Measurements from ENCODE around the gene LTBP1. TPM values are rescaled to one million over a fixed set of nuclear protein-coding genes. Genes with fewer than 3 reads are reported as not detected.

The LTBP1 gene
- total and polyA plus RNA-seq, 2 experiments from 2014 or later, result 15.7 to 49.8 TPM

GRCh38 chr2:33371304-33372090 lies 424.7 kb downstream of the LTBP1 start:
- H3K36me3 Mint-ChIP-seq (ENCODE audit: low read depth), result no peaks in the 10 kb centered on the region
- no peak overlapping the region for H3K4me3 ChIP-seq
- H3K27ac Mint-ChIP-seq, result no peak overlapping the region
- no peaks in the 10 kb centered on the region for H3K4me1 ChIP-seq (ENCODE audit: insufficient read depth)
- ATAC-seq (no peak), DNase-seq (ENCODE audit: low spot score) (no peak)
- no peaks in the 10 kb centered on the region for H3F3A ChIP-seq (replicated peaks; ENCODE audit: low read depth)
- H3K27me3 ChIP-seq (ENCODE audit: insufficient read depth), result no peaks in the 10 kb centered on the region
- H4K20me1 ChIP-seq (replicated peaks; ENCODE audit: insufficient read depth), result no peaks in the 10 kb centered on the region
- H3K9me2 ChIP-seq (ENCODE audit: insufficient read depth), result no peaks in the 10 kb centered on the region
- no peak overlapping the region for H2AFZ ChIP-seq
- no peaks in the 10 kb centered on the region for H3K36me3 ChIP-seq (ENCODE audit: insufficient read depth)
- H3K79me2 ChIP-seq (replicated peaks; ENCODE audit: insufficient read depth), result no peaks in the 10 kb centered on the region
- no peaks in the 10 kb centered on the region for H3K9me3 Mint-ChIP-seq
- no peaks in the 10 kb centered on the region for H3K27me3 Mint-ChIP-seq (ENCODE audit: insufficient read depth, low read depth, poor library complexity)
- no peak overlapping the region for H3K4me3 Mint-ChIP-seq
- no peak overlapping the region for H3K27ac ChIP-seq (ENCODE audit: low read depth)
- H3K4me1 Mint-ChIP-seq, result peaks cover 6% of the 10 kb centered on the region
- TF ChIP-seq, protein P1, sequence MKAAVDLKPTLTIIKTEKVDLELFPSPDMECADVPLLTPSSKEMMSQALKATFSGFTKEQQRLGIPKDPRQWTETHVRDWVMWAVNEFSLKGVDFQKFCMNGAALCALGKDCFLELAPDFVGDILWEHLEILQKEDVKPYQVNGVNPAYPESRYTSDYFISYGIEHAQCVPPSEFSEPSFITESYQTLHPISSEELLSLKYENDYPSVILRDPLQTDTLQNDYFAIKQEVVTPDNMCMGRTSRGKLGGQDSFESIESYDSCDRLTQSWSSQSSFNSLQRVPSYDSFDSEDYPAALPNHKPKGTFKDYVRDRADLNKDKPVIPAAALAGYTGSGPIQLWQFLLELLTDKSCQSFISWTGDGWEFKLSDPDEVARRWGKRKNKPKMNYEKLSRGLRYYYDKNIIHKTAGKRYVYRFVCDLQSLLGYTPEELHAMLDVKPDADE (IDR thresholded peaks at IDR 0.05), result no peak
- TF ChIP-seq, protein P2, sequence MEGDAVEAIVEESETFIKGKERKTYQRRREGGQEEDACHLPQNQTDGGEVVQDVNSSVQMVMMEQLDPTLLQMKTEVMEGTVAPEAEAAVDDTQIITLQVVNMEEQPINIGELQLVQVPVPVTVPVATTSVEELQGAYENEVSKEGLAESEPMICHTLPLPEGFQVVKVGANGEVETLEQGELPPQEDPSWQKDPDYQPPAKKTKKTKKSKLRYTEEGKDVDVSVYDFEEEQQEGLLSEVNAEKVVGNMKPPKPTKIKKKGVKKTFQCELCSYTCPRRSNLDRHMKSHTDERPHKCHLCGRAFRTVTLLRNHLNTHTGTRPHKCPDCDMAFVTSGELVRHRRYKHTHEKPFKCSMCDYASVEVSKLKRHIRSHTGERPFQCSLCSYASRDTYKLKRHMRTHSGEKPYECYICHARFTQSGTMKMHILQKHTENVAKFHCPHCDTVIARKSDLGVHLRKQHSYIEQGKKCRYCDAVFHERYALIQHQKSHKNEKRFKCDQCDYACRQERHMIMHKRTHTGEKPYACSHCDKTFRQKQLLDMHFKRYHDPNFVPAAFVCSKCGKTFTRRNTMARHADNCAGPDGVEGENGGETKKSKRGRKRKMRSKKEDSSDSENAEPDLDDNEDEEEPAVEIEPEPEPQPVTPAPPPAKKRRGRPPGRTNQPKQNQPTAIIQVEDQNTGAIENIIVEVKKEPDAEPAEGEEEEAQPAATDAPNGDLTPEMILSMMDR (conservative IDR thresholded peaks at IDR 0.05; ENCODE audit: low read depth in 2 of 2), result no peak
- no peak for TF ChIP-seq JUNB (IDR thresholded peaks at IDR 0.05; ENCODE audit: unreplicated experiment)
- no peak for TF ChIP-seq EZH2 (IDR thresholded peaks at IDR 0.05; ENCODE audit: low read depth, unreplicated experiment)
- TF ChIP-seq, protein P3, sequence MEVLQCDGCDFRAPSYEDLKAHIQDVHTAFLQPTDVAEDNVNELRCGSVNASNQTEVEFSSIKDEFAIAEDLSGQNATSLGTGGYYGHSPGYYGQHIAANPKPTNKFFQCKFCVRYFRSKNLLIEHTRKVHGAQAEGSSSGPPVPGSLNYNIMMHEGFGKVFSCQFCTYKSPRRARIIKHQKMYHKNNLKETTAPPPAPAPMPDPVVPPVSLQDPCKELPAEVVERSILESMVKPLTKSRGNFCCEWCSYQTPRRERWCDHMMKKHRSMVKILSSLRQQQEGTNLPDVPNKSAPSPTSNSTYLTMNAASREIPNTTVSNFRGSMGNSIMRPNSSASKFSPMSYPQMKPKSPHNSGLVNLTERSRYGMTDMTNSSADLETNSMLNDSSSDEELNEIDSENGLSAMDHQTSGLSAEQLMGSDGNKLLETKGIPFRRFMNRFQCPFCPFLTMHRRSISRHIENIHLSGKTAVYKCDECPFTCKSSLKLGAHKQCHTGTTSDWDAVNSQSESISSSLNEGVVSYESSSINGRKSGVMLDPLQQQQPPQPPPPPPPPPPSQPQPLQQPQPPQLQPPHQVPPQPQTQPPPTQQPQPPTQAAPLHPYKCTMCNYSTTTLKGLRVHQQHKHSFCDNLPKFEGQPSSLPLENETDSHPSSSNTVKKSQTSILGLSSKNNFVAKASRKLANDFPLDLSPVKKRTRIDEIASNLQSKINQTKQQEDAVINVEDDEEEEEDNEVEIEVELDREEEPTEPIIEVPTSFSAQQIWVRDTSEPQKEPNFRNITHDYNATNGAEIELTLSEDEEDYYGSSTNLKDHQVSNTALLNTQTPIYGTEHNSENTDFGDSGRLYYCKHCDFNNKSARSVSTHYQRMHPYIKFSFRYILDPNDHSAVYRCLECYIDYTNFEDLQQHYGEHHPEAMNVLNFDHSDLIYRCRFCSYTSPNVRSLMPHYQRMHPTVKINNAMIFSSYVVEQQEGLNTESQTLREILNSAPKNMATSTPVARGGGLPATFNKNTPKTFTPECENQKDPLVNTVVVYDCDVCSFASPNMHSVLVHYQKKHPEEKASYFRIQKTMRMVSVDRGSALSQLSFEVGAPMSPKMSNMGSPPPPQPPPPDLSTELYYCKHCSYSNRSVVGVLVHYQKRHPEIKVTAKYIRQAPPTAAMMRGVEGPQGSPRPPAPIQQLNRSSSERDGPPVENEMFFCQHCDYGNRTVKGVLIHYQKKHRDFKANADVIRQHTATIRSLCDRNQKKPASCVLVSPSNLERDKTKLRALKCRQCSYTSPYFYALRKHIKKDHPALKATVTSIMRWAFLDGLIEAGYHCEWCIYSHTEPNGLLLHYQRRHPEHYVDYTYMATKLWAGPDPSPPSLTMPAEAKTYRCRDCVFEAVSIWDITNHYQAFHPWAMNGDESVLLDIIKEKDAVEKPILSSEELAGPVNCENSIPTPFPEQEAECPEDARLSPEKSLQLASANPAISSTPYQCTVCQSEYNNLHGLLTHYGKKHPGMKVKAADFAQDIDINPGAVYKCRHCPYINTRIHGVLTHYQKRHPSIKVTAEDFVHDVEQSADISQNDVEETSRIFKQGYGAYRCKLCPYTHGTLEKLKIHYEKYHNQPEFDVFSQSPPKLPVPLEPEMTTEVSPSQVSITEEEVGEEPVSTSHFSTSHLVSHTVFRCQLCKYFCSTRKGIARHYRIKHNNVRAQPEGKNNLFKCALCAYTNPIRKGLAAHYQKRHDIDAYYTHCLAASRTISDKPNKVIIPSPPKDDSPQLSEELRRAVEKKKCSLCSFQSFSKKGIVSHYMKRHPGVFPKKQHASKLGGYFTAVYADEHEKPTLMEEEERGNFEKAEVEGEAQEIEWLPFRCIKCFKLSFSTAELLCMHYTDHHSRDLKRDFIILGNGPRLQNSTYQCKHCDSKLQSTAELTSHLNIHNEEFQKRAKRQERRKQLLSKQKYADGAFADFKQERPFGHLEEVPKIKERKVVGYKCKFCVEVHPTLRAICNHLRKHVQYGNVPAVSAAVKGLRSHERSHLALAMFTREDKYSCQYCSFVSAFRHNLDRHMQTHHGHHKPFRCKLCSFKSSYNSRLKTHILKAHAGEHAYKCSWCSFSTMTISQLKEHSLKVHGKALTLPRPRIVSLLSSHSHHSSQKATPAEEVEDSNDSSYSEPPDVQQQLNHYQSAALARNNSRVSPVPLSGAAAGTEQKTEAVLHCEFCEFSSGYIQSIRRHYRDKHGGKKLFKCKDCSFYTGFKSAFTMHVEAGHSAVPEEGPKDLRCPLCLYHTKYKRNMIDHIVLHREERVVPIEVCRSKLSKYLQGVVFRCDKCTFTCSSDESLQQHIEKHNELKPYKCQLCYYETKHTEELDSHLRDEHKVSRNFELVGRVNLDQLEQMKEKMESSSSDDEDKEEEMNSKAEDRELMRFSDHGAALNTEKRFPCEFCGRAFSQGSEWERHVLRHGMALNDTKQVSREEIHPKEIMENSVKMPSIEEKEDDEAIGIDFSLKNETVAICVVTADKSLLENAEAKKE (CRISPR knock-in tag; IDR thresholded peaks at IDR 0.05), result no peak
- no peak for TF ChIP-seq ZNF331 (CRISPR knock-in tag; IDR thresholded peaks at IDR 0.05; ENCODE audit: low read depth)
- no peak for TF ChIP-seq ZNF114 (CRISPR knock-in tag; IDR thresholded peaks at IDR 0.05)
- no peak for TF ChIP-seq REST (IDR thresholded peaks at IDR 0.05; ENCODE audit: unreplicated experiment)
- no peak overlapping the region for H3K4me2 ChIP-seq

Data from GM23338 (cell line).